Upper lobe of left lung (tissue), 6 donors: ENCODE results near the gene CCDC33. TPM values are rescaled to one million over a fixed set of nuclear protein-coding genes. Genes with fewer than 3 reads are reported as not detected.

Source experiments
- ATAC-seq, 2 donors: fragments of 200-7000 bp; cut with Tn5 transposase; one replicate each; pipeline ENCODE4 v1.9.1; 2022; ENCODE audit warnings: mild to moderate bottlenecking in 2 of 2, moderate library complexity in 2 of 2; ENCODE audit not compliant: low FRiP score in 2 of 2
- DNase-seq, 2 donors: peaks; one replicate each; pipeline ENCODE4 v3.0.0-alpha.2; 2019 to 2020
- H3K27ac ChIP-seq, 4 donors: fragments of 200-600 bp; sonication (generic); one replicate each; pipeline ENCODE4 v1.5.1; 2016 to 2019
- H3K27me3 ChIP-seq, 4 donors: fragments of 200-600 bp; sonication (generic); one replicate each; pipeline ENCODE4 v1.5.1; 2017 to 2019
- H3K36me3 ChIP-seq, 4 donors: fragments of 200-600 bp; sonication (generic); one replicate each; pipeline ENCODE4 v1.5.1; 2016 to 2019
- H3K4me1 ChIP-seq, 4 donors: fragments of 200-600 bp; sonication (generic); one replicate each; pipeline ENCODE4 v1.5.1; 2018 to 2019
- H3K4me3 ChIP-seq, 4 donors: fragments of 200-600 bp; sonication (generic); one replicate each; pipeline ENCODE4 v1.5.1; 2017 to 2019; ENCODE audit warnings: mild to moderate bottlenecking in 2 of 4, moderate library complexity in 1 of 4
- H3K9me3 ChIP-seq, 4 donors: fragments of 200-600 bp; sonication (generic); one replicate each; pipeline ENCODE4 v1.5.1; 2018 to 2019
- EP300 ChIP-seq, 4 donors: sonication (generic); formaldehyde crosslinking; IDR thresholded peaks; one replicate each; pipeline ENCODE4 v1.5.1; 2017; ENCODE audit warnings: antibody characterized with exemption in 4 of 4, control low read depth in 2 of 4
- POLR2A ChIP-seq, 4 donors: fragments of 450-650 bp; IDR thresholded peaks; one replicate each; pipeline ENCODE4 v1.5.1; 2016 to 2017; ENCODE audit warnings: antibody characterized with exemption in 4 of 4, mild to moderate bottlenecking in 2 of 4
- POLR2AphosphoS5 ChIP-seq, 2 donors: sonication (generic); formaldehyde crosslinking; IDR thresholded peaks; one replicate each; pipeline ENCODE4 v1.5.1; 2017; ENCODE audit warnings: antibody characterized with exemption in 2 of 2
- WGBS, 2 donors: methylation state at CpG; one replicate each; pipeline ENCODE4 v1.1.5; 2017 to 2018; 5-methylcytosine and 5-hydroxymethylcytosine counted together
- total RNA-seq, 6 donors: library from RNA; depleted of rRNA in 4 of 6; stranded (reverse); fragments of >200 nt in 4 of 6; gene quantifications; one replicate each; pipeline versions ENCODE4 v1.1.0 to v1.2.1, GENCODE V29; 2016 to 2021
- TF ChIP-seq, protein P1 (sequence below), 6 experiments: fragments of 450-650 bp in 4 of 6; fragments of 200-600 bp in 2 of 6; sonication (generic) in 2 of 6; IDR thresholded peaks; one replicate each; pipeline ENCODE4 v1.5.1; 2016 to 2019; ENCODE audit warnings: antibody characterized with exemption in 6 of 6
- donor health status: DM: no; HTN: no; CAD: no; lungs with moderate emphysema.
- donor health status: DM: no; HTN: yes; CAD: no; lungs with severe emphysema.

CCDC33 gene
- total RNA-seq, 6 donors from 2014 or later: 3.8 to 43.4 (median 4.2) TPM; not detected in 1

DNA sequence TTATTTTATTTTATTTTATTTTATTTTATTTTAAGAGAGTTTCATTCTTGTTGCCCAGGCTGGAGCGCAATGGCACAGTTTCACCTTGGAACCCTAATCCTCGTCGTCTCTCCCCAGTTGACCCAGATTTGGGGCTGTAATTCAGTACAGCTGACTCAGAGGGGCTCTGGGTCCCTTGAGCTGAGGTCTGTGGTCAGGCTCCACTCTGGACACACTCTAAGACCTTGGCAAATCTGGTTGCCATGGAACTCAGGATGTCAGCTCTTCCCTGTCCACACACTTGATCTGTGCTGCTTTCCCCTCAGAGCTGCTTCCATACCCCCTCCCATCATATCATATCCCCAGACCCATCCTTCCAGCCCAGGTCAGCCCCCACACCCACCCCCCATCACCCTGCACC is 132.0 kb downstream of the CCDC33 start:
- Histone ChIP-seq H3K36me3 (no peaks in the 10 kb centered on the region), H3K9me3 (no peaks in the 10 kb centered on the region), H3K27ac (no peak overlapping the region), H3K27me3 (no peaks in the 10 kb centered on the region), H3K4me1 (peaks cover 0 to 17% (median 11%) of the 10 kb centered on the region in 4 donors), H3K4me3 (no peak overlapping the region)
- WGBS, 2 donors: 87 to 98% methylated on average over 3 of the region's 3 CpGs
- no peak for DNase-seq
- no peak for TF ChIP-seq POLR2AphosphoS5 (IDR thresholded peaks at IDR 0.05)
- no peak for ATAC-seq

DNA sequence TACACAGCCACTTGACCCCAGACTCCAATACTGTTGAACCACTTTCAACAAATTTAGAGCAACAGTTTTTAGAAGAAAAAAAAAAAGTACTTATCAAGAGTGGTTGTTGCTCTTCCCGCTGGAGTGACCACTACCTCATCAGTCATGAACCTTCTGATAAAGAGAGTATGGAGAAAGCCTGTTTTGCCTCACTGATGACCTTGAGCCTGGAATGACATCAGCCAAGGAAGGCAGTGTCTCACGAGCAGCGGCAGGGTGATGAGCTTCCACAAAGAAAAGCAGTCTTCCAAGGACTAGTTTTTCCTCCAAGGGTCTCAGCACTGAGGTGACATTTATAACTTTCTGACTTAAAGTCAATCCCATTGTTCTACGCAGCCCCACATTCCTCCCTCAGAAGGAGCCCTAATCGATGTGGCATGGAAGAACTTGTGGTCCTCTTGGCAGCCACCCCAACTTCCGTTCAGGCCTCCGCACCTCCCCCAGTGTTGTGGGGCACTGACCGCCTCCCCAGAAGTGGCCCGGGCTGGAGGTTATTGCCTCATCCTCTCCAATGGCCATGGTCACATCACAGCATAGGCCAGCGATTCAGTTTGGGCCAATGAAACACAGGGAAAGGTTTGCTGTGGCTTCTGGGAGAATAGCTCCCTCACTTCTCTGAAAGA is 133.1 kb downstream of the CCDC33 start:
- no peak for DNase-seq
- no peak for ATAC-seq
- TF ChIP-seq POLR2A (IDR thresholded peaks at IDR 0.05): no peak
- TF ChIP-seq, protein P1, sequence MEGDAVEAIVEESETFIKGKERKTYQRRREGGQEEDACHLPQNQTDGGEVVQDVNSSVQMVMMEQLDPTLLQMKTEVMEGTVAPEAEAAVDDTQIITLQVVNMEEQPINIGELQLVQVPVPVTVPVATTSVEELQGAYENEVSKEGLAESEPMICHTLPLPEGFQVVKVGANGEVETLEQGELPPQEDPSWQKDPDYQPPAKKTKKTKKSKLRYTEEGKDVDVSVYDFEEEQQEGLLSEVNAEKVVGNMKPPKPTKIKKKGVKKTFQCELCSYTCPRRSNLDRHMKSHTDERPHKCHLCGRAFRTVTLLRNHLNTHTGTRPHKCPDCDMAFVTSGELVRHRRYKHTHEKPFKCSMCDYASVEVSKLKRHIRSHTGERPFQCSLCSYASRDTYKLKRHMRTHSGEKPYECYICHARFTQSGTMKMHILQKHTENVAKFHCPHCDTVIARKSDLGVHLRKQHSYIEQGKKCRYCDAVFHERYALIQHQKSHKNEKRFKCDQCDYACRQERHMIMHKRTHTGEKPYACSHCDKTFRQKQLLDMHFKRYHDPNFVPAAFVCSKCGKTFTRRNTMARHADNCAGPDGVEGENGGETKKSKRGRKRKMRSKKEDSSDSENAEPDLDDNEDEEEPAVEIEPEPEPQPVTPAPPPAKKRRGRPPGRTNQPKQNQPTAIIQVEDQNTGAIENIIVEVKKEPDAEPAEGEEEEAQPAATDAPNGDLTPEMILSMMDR (IDR thresholded peaks at IDR 0.05): no peak
- TF ChIP-seq POLR2AphosphoS5 (IDR thresholded peaks at IDR 0.05): no peak
- no peak for TF ChIP-seq EP300 (IDR thresholded peaks at IDR 0.05)
- Histone ChIP-seq H3K4me3 (no peak overlapping the region), H3K36me3 (no peaks in the 10 kb centered on the region), H3K9me3 (no peaks in the 10 kb centered on the region), H3K27me3 (no peaks in the 10 kb centered on the region), H3K27ac (no peak overlapping the region), H3K4me1 (peaks cover 0 to 26% (median 16%) of the 10 kb centered on the region in 4 donors)
- 56 to 62% methylated on average over 10 of the region's 10 CpGs for WGBS, 2 donors

DNA sequence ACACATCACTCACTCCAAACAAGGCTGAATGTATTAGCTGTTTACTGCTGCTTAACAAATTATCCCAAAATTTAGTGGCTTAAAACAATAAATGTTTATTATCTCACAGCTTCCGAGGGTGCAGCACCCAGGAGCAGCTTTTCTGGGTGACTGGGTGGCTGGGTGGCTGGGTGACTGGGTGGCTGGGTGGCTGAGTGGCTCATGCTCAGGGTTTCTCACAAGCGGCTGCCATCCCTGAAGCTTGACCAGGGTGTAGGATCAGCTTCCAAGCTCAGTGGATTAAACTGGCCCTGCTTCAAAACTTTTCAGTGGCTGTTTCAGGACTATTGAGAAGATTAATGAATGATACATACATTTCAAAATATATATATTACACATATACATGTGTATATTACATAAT is 133.6 kb downstream of the CCDC33 start:
- no peak overlapping the region for H3K27ac ChIP-seq
- no peak for ATAC-seq
- no peaks in the 10 kb centered on the region for H3K36me3 ChIP-seq
- TF ChIP-seq EP300 (IDR thresholded peaks at IDR 0.05) (no peak), POLR2AphosphoS5 (IDR thresholded peaks at IDR 0.05) (no peak), POLR2A (IDR thresholded peaks at IDR 0.05) (no peak)
- TF ChIP-seq, protein P1 (IDR thresholded peaks at IDR 0.05): no peak
- DNase-seq: no peak
- no peaks in the 10 kb centered on the region for H3K9me3 ChIP-seq
- WGBS, 2 donors: 88 to 93% methylated on average over 2 of the region's 2 CpGs
- H3K4me3 ChIP-seq: no peak overlapping the region
- peaks cover 4 to 31% (median 20%) of the 10 kb centered on the region in 4 donors for H3K4me1 ChIP-seq
- no peaks in the 10 kb centered on the region for H3K27me3 ChIP-seq

DNA sequence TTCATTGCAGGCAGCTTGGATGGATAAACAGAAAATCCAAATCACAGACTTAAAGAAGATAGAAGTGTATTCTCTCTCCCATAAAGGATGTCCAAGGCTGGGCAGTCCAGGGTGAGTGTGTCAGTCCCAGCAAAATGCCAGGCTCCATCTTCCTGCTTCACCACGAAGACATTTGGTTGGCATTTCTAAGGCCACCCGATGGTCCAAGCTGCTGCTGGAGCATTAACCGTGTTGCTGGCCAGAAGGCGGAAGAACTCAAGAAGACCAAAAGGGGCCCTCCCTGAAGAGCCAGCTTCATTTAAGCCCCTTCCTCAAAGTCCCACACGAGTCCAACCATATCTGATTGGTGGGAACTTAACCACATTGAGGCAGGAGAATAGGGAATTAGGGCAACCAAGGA is 134.3 kb downstream of the CCDC33 start:
- no peak overlapping the region for H3K4me3 ChIP-seq
- peaks cover 7 to 34% (median 21%) of the 10 kb centered on the region in 4 donors for H3K4me1 ChIP-seq
- no peaks in the 10 kb centered on the region for H3K27me3 ChIP-seq
- DNase-seq (no peak), ATAC-seq (no peak)
- no peaks in the 10 kb centered on the region for H3K36me3 ChIP-seq
- no peak overlapping the region for H3K27ac ChIP-seq
- WGBS, 2 donors: 81 to 87% methylated on average over 5 of the region's 5 CpGs
- TF ChIP-seq, protein P1 (IDR thresholded peaks at IDR 0.05): no peak
- no peak for TF ChIP-seq EP300 (IDR thresholded peaks at IDR 0.05)
- TF ChIP-seq POLR2A (IDR thresholded peaks at IDR 0.05): no peak
- no peak for TF ChIP-seq POLR2AphosphoS5 (IDR thresholded peaks at IDR 0.05)
- H3K9me3 ChIP-seq: no peaks in the 10 kb centered on the region

DNA sequence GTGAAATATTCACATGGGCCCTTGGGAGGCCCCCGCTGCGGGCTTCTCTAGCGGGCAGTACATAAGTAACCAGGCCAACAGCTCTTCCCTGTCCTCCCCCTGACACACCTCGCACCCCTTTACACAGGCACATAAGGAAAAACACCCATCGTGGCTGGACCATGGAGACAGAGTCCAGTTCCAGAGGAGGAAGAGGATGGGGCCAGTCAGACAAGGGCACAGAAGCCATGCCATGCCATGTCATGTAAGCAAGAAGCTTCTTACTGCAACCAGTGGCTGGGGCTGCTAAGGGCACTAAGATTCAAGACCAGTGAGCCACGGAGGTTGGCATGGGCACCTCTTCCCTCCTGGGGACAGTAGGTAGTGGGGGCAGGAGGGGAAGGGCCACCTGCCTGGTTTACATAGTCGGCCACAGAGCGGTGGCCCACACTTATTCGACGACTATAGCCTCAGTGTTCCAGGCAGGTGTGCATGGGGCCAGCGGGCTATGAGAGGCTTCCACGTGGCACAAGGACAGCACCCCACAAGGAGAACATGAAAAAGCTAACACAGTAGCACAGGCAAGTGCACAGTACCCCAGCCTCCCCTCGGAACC is 137.0 kb downstream of the CCDC33 start:
- no peak for ATAC-seq
- DNase-seq: no peak
- WGBS, 2 donors: 67 to 72% methylated on average over 10 to 13 of the region's 13 CpGs

More for the DNA sequence above, 137.0 kb downstream of the CCDC33 start:
- TF ChIP-seq EP300 (IDR thresholded peaks at IDR 0.05): no peak
- TF ChIP-seq, protein P1 (IDR thresholded peaks at IDR 0.05): no peak
- Histone ChIP-seq H3K4me3 (peak overlapping the region in 1 of 4 donors; percentile 67), H3K27me3 (no peaks in the 10 kb centered on the region), H3K4me1 (peaks cover 7 to 21% (median 13%) of the 10 kb centered on the region in 4 donors), H3K27ac (no peak overlapping the region), H3K9me3 (no peaks in the 10 kb centered on the region), H3K36me3 (no peaks in the 10 kb centered on the region)
